ENCODE measurements around the gene NPY4R.
"Not testable (repeated sequence)": the region's sequence is repeated elsewhere in the genome, so short reads cannot be mapped to it uniquely, and the experiment has no call there.

DNA sequence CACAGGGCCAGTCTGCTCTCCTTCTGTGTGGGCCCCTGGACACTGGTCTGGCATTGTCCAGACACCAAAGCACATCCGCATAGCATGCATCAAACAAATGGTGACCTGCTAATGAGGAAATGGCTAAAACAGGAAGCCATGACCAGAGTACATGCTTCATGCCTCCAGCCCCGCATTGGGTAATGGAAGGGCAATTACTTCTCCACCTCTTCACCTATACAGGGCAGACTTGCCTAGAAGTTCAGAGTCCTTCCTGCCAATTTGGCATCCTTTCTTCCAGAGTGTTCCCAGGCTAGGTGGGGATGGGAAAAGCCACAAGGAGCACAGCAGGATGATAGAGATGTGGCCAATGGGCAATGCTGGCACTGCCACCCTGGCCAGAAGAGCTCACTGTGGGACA, 32.1 kb upstream of the NPY4R start:
- TF ChIP-seq CTCF (IDR thresholded peaks at IDR 0.05; ENCODE audit: insufficient read depth, low read depth, low read length); EZH2 (IDR thresholded peaks at IDR 0.05; ENCODE audit: insufficient read depth, low read length): not testable (repeated sequence)

Data from astrocyte (in vitro differentiated cells and primary cell).